NB4 (cell line): ENCODE data around the gene CYP3A7.
"Not testable (repeated sequence)": the region's sequence is repeated elsewhere in the genome, so short reads cannot be mapped to it uniquely, and the experiment has no call there.

Experiments used
- DNase-seq: peaks from one replicate; pipeline ENCODE4 v3.0.0; 2010; ENCODE audit warnings: low read depth
- H3K4me3 ChIP-seq: one replicate; pipeline ENCODE4 v1.5.1; 2011; ENCODE audit warnings: mild to moderate bottlenecking, low read depth, low read length, moderate library complexity
- CTCF ChIP-seq: IDR thresholded peaks from one replicate; pipeline ENCODE4 v1.5.1; 2012; ENCODE audit warnings: low read depth, low read length
- MAX ChIP-seq: IDR thresholded peaks from 2 replicates; pipeline ENCODE4 v1.6.1; 2011; ENCODE audit warnings: low read depth, low read length
- MYC ChIP-seq: IDR thresholded peaks from 2 replicates; pipeline ENCODE4 v1.6.1; 2011; ENCODE audit warnings: low read depth, low read length
- POLR2A ChIP-seq: IDR thresholded peaks from 2 replicates; pipeline ENCODE4 v1.6.1; 2011; ENCODE audit warnings: mild to moderate bottlenecking; ENCODE audit not compliant: insufficient read length; ENCODE audit errors: extremely low read depth

CYP3A7 gene

GRCh38 chr7:99672573-99672972 is 62.4 kb downstream of the CYP3A7 start:
- H3K4me3 ChIP-seq = no peak overlapping the region
- no peak for DNase-seq
- TF ChIP-seq CTCF = no peak
- no peak for TF ChIP-seq MYC

- DNase-seq = no peak
- no peak for TF ChIP-seq CTCF
- TF ChIP-seq MAX = no peak
- no peak for TF ChIP-seq MYC
- no peak overlapping the region for H3K4me3 ChIP-seq
These were observed 65.2 kb downstream of the CYP3A7 start for GRCh38 chr7:99669782-99670181.

GRCh38 chr7:99668541-99668940 is 66.5 kb downstream of the CYP3A7 start:
- TF ChIP-seq MYC (no peak), POLR2A (no peak), CTCF (no peak), MAX (no peak)
- no peak overlapping the region for H3K4me3 ChIP-seq

GRCh38 chr7:99667179-99667578 is 67.8 kb downstream of the CYP3A7 start:
- no peak for TF ChIP-seq MYC
- TF ChIP-seq MAX = no peak
- TF ChIP-seq CTCF = no peak
- DNase-seq = no peak
- H3K4me3 ChIP-seq = no peak overlapping the region

More at GRCh38 chr7:99668541-99668940, 66.5 kb downstream of the CYP3A7 start:
- no peak for DNase-seq

GRCh38 chr7:99666013-99666395 is 69.0 kb downstream of the CYP3A7 start:
- no peak for DNase-seq
- no peak overlapping the region for H3K4me3 ChIP-seq
- TF ChIP-seq CTCF = no peak
- no peak for TF ChIP-seq POLR2A
- TF ChIP-seq MAX = no peak
- TF ChIP-seq MYC = no peak

GRCh38 chr7:99665312-99666012 is 69.5 kb downstream of the CYP3A7 start:
- no peak for DNase-seq
- TF ChIP-seq MAX = no peak
- no peak for TF ChIP-seq POLR2A
- no peak for TF ChIP-seq CTCF
- no peak for TF ChIP-seq MYC

GRCh38 chr7:99657879-99658278 is 77.1 kb downstream of the CYP3A7 start:
- not testable (repeated sequence) for H3K4me3 ChIP-seq

More at GRCh38 chr7:99665312-99666012, 69.5 kb downstream of the CYP3A7 start:
- H3K4me3 ChIP-seq = no peak overlapping the region

More at GRCh38 chr7:99657879-99658278, 77.1 kb downstream of the CYP3A7 start:
- not testable (repeated sequence) for DNase-seq
